Chondrocyte (in vitro differentiated cells): Measurements from ENCODE around the gene TEPSIN. TPM values are rescaled to one million over a fixed set of nuclear protein-coding genes. Genes with fewer than 3 reads are reported as not detected.

ENCODE experiments used
- DNase-seq: peaks from one replicate; pipeline ENCODE4 v3.0.0; 2021; ENCODE audit warnings: mixed read lengths, low spot score
- H3K27ac Mint-ChIP-seq: one replicate; pipeline ENCODE4 v1.8.0; 2021; ENCODE audit warnings: mild to moderate bottlenecking, moderate library complexity, mixed read lengths; ENCODE audit not compliant: unreplicated experiment
- H3K27me3 Mint-ChIP-seq: 2 replicates; pipeline ENCODE4 v1.8.0; 2021; ENCODE audit warnings: low read depth, mixed read lengths
- H3K36me3 Mint-ChIP-seq: 2 replicates; pipeline ENCODE4 v1.8.0; 2021; ENCODE audit warnings: low read depth, mixed read lengths
- H3K4me1 Mint-ChIP-seq: 2 replicates; pipeline ENCODE4 v1.8.0; 2021; ENCODE audit warnings: low read depth, mild to moderate bottlenecking, mixed read lengths
- H3K4me3 Mint-ChIP-seq: one replicate; pipeline ENCODE4 v1.8.0; 2021; ENCODE audit warnings: mild to moderate bottlenecking, moderate library complexity, mixed read lengths; ENCODE audit not compliant: unreplicated experiment
- H3K9me3 Mint-ChIP-seq: 2 replicates; pipeline ENCODE4 v1.8.0; 2021; ENCODE audit warnings: low read depth, mixed read lengths
- total RNA-seq: library from RNA; stranded (reverse); gene quantifications from 3 replicates; pipeline ENCODE4 v1.2.1, GENCODE V29; 2021
- TF ChIP-seq, protein P1 (sequence below): fragments of 200-600 bp; sonication (generic); IDR thresholded peaks from 2 replicates; pipeline ENCODE4 v1.5.0; 2021; ENCODE audit warnings: antibody characterized with exemption, mild to moderate bottlenecking, moderate library complexity

The TEPSIN gene
- total RNA-seq, 1 donor from 2014 or later = 27.1 TPM

DNA sequence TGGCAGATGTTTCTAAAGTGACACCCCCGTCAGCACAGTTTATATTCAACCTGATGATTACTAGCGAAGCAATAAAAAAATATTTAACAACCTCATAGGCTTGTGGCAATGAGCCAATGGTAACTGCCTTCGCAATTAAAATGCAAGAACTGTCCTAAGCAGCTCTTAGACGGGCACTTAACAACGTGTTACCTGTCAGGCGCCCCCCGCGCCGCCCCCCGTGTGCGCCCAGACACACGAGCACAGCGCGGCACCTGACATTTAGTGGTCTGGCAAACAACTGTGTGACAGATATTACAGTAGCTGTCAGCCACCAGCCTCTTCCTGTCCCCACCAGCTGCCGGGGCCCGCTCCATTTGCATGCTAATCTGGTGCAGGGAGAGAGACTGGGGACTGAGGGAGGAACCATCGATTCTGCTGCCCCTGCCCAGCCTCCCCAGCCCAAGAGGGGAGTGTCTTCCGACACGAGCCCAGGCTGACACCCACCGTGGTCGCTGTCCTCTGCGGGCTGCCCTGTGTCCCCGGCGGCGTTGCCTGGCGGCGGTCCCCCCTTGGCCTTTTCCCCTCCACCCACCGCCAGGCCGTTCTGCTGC lies 12.9 kb upstream of the TEPSIN start:
- Mint-ChIP-seq H3K4me1 (peaks cover 16% of the 10 kb centered on the region), H3K27ac (no peak overlapping the region), H3K9me3 (no peaks in the 10 kb centered on the region), H3K4me3 (no peak overlapping the region), H3K27me3 (no peaks in the 10 kb centered on the region), H3K36me3 (peaks cover 4% of the 10 kb centered on the region)
- TF ChIP-seq, protein P1, sequence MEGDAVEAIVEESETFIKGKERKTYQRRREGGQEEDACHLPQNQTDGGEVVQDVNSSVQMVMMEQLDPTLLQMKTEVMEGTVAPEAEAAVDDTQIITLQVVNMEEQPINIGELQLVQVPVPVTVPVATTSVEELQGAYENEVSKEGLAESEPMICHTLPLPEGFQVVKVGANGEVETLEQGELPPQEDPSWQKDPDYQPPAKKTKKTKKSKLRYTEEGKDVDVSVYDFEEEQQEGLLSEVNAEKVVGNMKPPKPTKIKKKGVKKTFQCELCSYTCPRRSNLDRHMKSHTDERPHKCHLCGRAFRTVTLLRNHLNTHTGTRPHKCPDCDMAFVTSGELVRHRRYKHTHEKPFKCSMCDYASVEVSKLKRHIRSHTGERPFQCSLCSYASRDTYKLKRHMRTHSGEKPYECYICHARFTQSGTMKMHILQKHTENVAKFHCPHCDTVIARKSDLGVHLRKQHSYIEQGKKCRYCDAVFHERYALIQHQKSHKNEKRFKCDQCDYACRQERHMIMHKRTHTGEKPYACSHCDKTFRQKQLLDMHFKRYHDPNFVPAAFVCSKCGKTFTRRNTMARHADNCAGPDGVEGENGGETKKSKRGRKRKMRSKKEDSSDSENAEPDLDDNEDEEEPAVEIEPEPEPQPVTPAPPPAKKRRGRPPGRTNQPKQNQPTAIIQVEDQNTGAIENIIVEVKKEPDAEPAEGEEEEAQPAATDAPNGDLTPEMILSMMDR = no peak
- no peak for DNase-seq

DNA sequence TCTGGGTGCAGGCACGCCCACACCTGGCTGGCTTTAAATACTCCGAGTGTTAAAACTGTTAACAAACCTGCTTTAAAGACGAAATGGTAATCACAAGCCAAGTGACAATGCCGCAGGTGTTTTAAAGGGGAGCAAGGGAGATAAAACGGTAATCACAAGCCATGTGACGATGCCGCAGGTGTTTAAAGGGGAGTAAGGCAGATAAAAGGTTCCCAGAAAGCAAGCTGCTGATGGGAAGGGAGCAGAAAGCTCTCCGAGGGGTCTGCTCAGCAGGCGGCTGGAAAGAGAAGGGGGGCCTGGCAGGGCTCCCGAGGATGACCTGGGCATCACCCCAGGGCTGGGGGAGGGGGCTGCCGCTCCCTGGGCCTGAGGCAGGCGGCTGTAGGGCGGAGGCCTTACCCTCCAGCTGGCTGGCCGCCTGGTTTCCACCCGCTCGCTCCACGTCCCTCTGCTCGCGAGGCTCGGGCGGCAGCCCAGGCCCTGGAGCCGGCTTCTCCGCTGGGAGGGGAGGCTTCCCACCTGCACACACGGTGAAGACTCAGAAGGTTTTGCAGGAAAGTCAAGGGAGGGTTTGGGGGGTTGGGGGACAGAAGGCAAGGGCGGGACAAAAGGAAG lies 12.3 kb upstream of the TEPSIN start:
- Mint-ChIP-seq H3K27ac (peak overlapping the region; percentile 22), H3K27me3 (no peaks in the 10 kb centered on the region), H3K4me3 (no peak overlapping the region), H3K9me3 (no peaks in the 10 kb centered on the region), H3K4me1 (peaks cover 16% of the 10 kb centered on the region), H3K36me3 (peaks cover 4% of the 10 kb centered on the region)
- DNase-seq = no peak
- TF ChIP-seq, protein P1 = no peak

DNA sequence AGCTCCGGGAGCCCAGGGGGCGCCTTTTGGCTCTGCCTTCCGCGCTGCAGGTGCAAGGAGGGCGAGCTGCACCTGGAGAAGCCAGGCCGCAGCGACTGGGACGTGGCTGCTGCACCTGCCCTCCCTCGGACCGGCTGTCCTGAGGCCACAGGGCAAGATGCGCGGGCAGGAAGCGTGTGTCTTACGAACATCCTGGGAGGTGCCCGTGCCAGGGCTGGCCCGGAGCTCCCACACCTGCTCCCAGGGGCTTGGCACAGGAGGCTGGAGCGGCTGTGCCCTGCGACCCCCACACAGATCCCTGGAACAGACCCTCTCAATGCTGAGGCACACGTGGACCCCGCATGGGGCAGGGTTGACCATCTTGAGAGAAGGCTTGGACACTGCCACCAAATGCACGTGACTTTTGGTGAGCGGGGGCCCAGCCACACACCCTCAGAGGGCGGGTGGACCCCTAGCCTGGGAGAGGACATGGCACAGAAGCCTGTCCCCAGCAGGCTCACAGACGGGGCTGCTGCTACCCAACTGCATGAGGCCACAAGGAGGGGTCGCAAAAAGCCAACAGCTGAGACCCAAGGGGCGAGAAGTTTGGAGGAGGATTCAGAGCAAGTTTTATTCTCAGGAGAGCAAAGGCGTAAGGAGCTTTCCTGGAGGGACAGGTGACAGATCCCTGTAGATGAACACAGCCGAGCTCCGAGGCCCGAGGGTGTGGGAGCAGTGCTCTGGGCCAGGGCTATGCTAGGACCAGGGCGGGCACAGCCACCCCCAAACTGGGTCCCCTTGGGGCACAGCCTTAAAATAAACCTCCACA lies 11.6 kb upstream of the TEPSIN start:
- no peaks in the 10 kb centered on the region for H3K27me3 Mint-ChIP-seq
- peaks cover 4% of the 10 kb centered on the region for H3K36me3 Mint-ChIP-seq
- H3K4me3 Mint-ChIP-seq = no peak overlapping the region
- no peaks in the 10 kb centered on the region for H3K9me3 Mint-ChIP-seq
- H3K27ac Mint-ChIP-seq = no peak overlapping the region
- peak; percentile 90 for DNase-seq
- peaks cover 14% of the 10 kb centered on the region for H3K4me1 Mint-ChIP-seq
- TF ChIP-seq, protein P1 = no peak

DNA sequence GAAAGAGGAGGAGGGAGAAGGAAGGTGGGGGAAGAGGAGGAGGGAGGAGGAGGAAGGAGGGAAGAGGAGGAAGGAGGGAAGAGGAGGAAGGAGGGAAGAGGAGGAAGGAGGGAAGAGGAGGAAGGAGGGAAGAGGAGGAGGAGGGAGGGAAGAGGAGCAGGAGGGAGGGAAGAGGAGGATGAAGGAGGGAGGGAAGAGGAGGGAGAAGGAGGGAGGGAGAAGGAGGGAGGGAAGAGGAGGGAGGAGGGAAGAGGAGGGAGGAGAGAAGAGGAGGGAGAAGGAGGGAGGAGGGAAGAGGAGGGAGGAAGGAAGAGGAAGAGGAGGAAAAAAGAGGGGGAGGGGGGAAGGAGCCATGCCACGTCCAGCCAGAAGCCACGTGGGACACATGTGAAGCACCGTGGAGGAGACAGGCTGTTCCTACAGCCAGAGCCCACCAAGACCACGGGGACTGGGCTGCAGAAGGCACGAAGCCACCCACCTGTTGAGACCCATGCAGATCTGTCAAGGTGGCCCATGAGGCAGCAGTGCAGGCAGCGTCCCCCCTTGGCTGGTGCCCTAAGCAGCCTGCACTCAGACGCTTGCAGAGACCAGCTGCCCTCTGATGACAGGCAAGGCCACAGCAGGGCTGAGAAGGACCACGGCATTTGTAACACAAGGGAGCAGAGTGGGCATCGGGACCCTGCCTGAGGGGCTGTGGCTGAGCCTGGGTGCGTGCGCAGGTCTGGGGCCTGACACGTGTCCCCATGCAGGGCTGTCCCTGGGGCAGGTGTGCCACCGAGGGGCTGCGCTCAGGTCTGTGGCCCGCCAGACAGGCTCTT lies 10.6 kb upstream of the TEPSIN start:
- Mint-ChIP-seq H3K27ac (no peak overlapping the region), H3K9me3 (no peaks in the 10 kb centered on the region), H3K36me3 (peaks cover 5% of the 10 kb centered on the region), H3K4me1 (peaks cover 9% of the 10 kb centered on the region), H3K4me3 (no peak overlapping the region), H3K27me3 (no peaks in the 10 kb centered on the region)
- TF ChIP-seq, protein P1 = no peak
- peak; percentile 82 for DNase-seq

DNA sequence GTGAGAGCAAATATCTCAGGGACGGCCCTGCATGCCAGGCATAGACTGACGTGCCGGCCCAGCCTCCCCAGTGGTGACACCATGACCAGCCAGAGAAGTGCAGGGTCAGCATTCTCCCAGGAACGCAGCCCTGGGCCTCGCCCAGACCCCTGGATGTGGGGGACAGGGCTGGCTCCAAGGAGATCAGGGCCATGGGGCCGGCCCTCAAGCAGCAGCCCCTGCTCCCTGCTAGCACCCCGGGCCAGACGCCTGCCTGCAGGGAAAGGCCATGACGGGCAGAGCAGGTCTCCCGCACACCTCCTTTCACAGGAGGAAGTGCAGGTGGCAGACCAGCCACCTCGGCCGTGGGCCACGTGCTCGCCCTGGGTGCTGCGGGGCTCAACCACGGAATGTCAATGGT lies 9.8 kb upstream of the TEPSIN start:
- Mint-ChIP-seq H3K27ac (no peak overlapping the region), H3K9me3 (no peaks in the 10 kb centered on the region), H3K4me1 (peaks cover 9% of the 10 kb centered on the region), H3K27me3 (no peaks in the 10 kb centered on the region), H3K36me3 (peaks cover 5% of the 10 kb centered on the region), H3K4me3 (no peak overlapping the region)
- peak; percentile 80 for DNase-seq
- TF ChIP-seq, protein P1 = no peak
